BLaER1 treated with 17β-estradiol and CSF1 and Interleukin-3, amounts not matched to agents 10 nM and 100 nM (cell line): ENCODE measurements around the gene AKR1D1.

Experiments used
- H3K27ac ChIP-seq, 11 experiments: shearing (Covaris generic); formaldehyde crosslinking; 2 replicates each; pipeline ENCODE4 v1.8.1; 2022
- H3K27me3 ChIP-seq, 11 experiments: shearing (Covaris generic); formaldehyde crosslinking; 2 replicates each; pipeline ENCODE4 v1.8.1; 2022
- H3K36me3 ChIP-seq, 11 experiments: shearing (Covaris generic); formaldehyde crosslinking; 2 replicates each; pipeline ENCODE4 v1.8.1; 2022
- H3K4me1 ChIP-seq, 10 experiments: shearing (Covaris generic); formaldehyde crosslinking; 2 replicates each; pipeline ENCODE4 v1.8.1; 2022
- H3K4me2 ChIP-seq, 11 experiments: shearing (Covaris generic); formaldehyde crosslinking; 2 replicates each; pipeline ENCODE4 v1.8.1; 2022
- H3K4me3 ChIP-seq, 10 experiments: shearing (Covaris generic); formaldehyde crosslinking; 2 replicates each; pipeline ENCODE4 v1.8.1; 2022
- H3K9ac ChIP-seq, 11 experiments: shearing (Covaris generic); formaldehyde crosslinking; 2 replicates each; pipeline ENCODE4 v1.8.1; 2022
- H3K9me3 ChIP-seq, 11 experiments: shearing (Covaris generic); formaldehyde crosslinking; replicated peaks in 1 of 11; 2 replicates each; pipeline ENCODE4 v1.8.1; 2022
- H4K20me1 ChIP-seq, 11 experiments: shearing (Covaris generic); formaldehyde crosslinking; 2 replicates each; pipeline ENCODE4 v1.8.1; 2022
- Cebpa-rat ChIP-seq, 11 experiments: shearing (Covaris generic); IDR thresholded peaks; 2 replicates each; pipeline ENCODE4 v1.8.1; 2022

Gene AKR1D1

GRCh38 chr7:138167222-138167621 is 91.0 kb downstream of the AKR1D1 start:
- Histone ChIP-seq H3K36me3 (0 out of 22 replicates have a peak, but pooled peaks cover 0 to 4% (median 0%) of the 10 kb centered on the region in 11 experiments), H3K9ac (no peak overlapping the region), H3K4me1 (peaks cover 0 to 12% (median 2%) of the 10 kb centered on the region in 10 experiments; a peak in 5 of 20 replicates), H3K4me3 (no peak overlapping the region), H3K9me3 (peaks cover 23 to 36% (median 28%) of the 10 kb centered on the region in 11 experiments), H3K4me2 (no peak overlapping the region), H3K27me3 (no peaks in the 10 kb centered on the region), H4K20me1 (no peaks in the 10 kb centered on the region), H3K27ac (no peak overlapping the region)
- TF ChIP-seq Cebpa-rat (IDR thresholded peaks at IDR 0.05) = no peak

DNA sequence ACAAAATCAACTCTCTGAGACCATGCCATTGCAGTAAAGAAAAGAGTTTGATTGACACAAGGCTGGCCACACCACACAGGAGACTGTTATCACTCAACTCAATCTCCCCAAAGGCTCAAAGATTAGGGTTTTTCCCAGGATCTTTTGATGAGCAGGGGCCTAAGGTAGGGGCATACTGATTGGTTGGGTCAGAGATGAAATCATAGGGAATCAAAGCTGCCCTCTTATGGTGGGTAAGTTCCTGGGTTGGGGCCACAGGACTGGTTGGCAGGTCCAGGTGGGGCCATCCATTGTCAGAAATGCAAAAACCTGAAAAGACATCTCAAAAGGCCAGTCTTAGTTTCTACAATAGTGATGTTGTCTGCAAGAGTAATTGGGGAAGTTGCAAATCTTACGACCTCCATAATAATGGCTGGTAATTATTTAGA is 91.6 kb downstream of the AKR1D1 start:
- no peak for TF ChIP-seq Cebpa-rat (IDR thresholded peaks at IDR 0.05)
- Histone ChIP-seq H3K27me3 (no peaks in the 10 kb centered on the region), H3K9ac (no peak overlapping the region), H3K4me1 (peaks cover 0 to 12% (median 2%) of the 10 kb centered on the region in 10 experiments; a peak in 5 of 20 replicates), H3K9me3 (peaks cover 23 to 39% (median 32%) of the 10 kb centered on the region in 11 experiments), H3K4me3 (no peak overlapping the region), H3K27ac (no peak overlapping the region), H3K36me3 (0 out of 22 replicates have a peak, but pooled peaks cover 0 to 4% (median 0%) of the 10 kb centered on the region in 11 experiments), H4K20me1 (no peaks in the 10 kb centered on the region), H3K4me2 (no peak overlapping the region)
